CMK (cell line): Measurements from ENCODE around the gene SNCA.

Experiments used
- DNase-seq: peaks from one replicate; pipeline ENCODE4 v3.0.0-alpha.2; 2010; ENCODE audit warnings: low read depth

The SNCA gene

DNA sequence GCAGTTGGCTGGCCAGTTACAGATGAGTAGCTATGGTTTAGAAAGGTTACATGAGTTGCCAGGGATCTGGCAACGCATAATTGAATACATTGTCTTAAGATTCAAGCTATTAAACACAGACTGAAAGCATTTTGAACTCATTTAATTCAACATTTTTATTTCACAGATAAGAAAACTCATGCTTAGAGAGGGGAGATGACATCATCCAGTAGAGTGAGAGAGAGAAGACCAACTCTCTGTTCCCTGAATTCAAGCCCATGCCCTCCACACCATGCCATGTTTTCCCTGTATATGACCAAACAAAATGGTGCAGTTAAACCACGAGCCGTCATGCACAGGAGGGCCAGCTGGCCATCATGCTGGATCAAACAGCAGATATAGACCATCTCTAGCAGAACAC is 22.6 kb downstream of the SNCA start:
- DNase-seq = no peak

DNA sequence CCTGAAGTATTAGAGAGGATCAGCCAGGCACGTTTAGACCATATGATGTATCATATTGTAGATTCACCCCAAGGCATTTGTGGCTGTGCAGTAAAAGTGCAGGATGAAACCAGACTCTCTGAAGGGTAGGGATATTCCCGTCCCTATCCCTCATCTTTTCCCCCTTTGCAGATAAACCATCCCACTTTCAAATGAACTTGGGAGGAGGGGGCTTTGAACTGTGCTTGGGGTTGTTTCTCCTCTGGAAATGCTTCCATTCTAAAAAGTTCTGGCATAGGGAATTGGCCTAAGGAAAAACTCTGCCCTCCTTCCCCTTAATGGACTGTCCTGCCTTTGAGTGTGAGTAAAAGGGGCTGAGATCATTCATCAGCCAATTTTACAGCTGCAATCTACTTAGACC is 23.8 kb downstream of the SNCA start:
- no peak for DNase-seq

DNA sequence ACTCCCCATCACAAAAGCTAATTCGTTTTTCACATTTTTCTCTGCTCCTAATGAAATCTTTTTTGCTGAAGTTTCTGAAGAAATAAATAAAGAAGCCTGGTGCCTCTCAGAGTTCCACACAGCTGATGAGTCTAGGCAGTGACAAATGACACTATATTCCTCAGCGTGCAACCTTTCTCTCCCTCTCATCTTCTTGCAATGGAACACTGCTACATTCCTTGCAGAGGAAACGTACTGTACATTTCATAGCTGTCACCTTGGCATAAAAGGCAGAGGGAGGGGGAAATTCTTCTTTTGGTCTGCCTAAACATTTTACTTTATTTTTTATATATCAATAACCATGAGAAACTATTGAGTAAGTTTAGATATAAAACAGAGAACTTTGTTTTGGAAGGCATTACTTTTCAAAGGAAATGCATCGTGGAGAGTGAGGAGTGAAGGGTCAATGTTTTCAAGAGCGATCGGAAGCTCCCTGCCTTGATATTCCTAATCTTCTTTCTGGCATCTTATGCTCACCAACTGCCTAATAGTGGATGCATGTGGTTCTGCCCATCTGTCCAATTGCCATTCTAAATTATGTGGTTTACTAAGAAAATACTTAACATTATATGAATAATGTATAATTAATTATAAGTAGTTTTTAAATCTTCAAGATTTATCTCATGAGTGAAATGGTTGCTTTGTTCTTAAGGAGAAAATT is 29.4 kb downstream of the SNCA start:
- no peak for DNase-seq

DNA sequence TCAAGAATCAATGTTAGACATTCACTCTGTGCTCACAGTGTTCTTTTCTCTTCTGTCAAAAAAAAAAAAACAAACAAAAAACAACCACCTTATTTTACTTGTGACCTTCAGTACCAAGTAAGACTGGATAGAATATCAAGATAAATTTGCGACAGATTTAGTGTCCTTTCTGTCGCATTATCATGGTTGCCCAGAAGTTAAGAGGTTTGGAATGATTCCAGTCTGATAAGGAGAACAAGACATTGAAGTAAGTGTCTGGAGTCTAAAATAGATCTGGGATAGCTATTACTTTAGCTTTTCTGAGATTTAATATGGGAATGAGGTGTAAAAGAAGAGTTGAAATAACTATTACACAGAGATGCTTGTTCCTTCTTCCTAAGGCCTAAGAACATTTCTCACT is 31.7 kb downstream of the SNCA start:
- no peak for DNase-seq

DNA sequence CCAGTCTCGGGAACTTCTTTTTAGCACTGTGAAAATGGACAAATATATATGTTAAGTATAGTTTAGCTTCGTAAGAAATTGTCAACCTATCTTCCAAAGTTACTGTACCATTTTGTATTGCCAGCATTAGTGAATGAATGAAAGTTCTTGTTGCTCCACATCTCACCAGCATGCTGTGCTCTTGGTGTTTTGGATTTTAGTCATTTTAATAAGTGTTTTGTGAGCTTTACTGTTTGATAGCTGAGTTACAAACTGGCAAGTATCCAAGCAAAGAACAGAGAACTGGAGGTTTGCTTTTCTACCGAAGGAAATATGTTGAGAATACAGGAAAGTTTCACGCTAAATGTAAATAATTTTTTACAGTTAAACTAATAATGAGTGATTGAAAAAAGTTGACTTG is 33.0 kb downstream of the SNCA start:
- DNase-seq = no peak

DNA sequence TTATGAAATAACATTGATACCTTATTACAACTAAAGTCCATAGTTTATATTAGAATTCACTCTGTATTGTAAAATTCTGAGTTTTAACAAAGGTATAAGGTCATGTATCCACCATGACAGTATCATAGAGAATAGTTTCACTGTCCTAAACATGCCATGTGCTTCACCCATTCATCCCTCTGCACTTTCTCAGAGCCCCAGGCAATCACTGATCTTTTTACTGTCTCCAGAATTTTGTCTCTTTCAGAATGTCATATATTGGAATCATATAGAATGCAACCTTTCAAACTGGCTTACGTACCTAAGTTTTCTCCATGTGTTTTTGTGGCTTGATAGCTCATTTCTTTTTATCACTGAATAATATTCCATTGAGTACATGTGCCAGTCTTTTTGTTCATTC is 33.9 kb downstream of the SNCA start:
- no peak for DNase-seq

DNA sequence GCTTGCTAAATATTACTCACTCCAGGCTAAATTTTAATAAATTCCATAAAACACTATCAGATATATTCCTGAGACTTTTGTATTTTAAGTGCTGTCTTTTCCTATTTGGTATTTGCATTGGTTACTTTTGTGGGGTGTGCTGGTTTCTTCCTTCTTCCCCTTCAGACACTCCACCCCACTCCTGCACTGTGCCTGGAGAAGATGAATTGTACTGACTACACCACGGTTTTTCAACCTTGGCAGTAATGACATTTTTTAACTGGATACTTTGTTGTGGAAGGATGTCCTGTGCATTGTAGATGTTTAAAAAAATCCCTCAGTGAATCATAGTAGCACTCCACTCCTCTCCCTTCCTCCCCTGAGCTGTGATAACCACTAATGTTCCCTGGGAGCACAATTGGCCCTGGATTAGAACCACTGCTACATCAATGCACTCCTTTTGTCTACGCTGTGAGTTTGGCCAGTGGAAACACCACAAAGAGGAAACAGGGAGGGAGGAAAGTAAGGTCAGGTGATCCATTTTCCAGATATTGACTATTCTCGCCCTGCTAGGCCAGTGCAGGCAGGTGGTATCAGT is 36.3 kb downstream of the SNCA start:
- no peak for DNase-seq

DNA sequence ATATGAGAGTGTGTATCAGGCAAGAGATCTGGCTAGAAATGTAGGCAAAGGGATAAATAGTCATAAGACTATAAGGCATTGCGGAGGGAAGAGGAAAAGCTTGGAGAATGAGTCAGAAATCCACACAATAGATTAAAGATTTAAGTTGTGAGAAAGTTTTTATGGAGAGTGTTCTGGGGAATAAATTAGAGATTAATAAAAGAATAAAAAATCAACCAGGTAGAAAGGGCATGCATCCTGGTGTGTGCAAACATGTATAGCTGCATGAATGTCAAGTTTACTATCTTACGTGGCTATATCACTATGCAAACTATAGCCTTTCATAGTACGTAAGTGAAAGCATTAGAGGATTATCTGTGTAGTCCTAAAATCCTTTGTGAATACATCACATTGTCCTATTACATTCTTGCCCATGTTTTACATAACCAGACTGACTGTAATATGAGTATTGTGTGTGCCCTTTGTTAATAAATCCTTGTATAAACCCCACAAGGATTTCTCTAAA is 36.9 kb downstream of the SNCA start:
- DNase-seq = no peak

DNA sequence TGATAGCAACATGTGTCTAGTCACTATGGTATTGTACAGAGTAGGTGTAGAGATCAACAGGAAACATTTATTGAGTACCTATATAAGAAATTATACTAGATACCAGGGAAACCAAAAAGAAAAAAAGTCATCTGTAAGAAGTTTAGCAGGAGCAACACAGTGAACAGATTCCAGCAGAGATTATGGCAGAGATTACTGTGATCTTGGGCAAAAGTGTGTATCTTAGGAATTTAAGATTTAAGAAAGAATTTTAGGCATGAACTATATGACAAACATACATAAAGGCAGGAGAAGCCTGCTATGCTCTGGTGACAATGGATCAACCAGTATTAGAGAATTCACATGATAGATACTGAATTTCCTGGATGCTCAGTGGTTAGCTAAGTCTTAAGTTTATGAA is 37.9 kb downstream of the SNCA start:
- DNase-seq = no peak

DNA sequence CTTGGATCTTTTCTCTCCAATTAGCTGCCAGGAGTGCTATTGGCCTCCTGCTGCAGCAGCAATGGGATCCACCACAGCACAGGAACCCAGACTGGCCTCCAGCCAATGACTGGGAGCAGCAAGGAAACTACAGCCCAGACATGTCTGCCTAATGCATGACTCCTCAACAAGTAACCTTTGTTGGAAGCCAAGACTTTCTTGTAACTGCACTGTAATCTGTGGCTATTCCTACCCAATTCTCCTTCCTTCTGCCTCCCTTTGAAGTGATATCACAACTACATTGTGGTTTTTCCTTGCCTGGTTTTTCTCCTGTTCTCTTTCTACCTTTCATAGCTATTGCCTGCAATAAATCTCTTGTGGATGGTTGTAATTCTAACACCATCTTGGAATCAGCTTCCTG is 39.8 kb downstream of the SNCA start:
- DNase-seq = no peak

DNA sequence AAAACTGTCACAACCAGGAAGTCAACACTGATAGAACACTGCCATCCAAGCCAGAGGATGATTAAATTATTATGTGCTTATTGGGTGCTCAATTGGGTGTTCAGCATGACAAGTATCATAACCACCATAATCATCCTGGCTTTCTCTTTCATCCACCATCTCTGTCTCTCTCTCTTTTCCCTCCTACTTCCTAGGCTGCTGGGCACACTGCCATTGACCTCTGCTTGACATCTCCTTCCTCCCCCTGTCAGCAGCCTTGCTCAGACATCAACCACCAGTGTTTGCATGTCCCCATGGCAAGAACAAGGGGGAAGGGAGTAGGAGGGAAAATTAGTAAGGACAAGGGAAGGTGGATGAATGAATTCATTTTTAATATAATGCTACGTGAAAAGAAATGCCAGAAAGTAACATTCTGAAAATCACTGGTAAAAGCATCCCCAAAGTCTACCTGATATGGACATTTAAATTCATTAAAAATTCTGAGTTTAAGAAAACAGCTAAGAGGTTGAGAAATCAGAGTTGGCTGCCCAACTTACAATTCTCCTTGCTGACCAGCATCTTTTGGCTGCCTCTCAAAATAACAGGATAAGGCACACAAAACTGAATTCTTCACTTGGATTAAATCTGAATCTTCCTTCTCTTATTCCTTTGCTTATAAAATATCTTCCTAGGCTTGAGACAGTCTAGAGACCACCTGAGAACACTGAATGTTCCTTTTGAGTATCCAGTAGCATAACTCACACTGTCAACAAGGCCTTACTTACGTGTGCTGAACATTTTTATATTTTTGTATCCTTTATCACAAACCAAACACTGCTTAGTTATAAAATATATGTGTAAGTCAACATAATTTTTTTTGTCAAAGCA is 48.5 kb downstream of the SNCA start:
- DNase-seq = no peak

DNA sequence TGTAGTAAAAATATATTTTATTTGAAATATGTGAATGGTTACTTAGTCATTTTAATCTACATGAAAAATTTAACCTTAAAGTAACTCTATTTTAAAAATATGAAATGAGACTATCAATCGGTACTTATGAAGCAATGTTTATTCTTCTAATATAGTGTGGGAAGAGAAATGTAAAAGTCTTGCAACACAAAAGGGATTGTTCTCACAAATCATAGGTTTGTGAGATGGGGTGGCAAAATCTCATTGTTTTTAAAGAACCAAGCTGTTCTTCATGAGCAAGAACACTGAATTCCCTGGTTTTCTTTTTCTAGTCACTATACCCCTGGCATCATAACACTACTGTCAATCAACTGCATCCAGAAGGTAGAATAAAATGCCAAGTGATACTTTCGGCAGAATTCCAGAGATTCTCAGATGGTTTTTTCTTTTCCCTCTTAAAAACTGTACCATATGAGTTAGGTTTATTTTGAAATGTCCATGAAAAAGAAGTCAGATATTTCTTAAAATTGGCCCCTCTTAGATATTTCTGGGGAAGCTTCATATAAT is 52.2 kb downstream of the SNCA start:
- no peak for DNase-seq

DNA sequence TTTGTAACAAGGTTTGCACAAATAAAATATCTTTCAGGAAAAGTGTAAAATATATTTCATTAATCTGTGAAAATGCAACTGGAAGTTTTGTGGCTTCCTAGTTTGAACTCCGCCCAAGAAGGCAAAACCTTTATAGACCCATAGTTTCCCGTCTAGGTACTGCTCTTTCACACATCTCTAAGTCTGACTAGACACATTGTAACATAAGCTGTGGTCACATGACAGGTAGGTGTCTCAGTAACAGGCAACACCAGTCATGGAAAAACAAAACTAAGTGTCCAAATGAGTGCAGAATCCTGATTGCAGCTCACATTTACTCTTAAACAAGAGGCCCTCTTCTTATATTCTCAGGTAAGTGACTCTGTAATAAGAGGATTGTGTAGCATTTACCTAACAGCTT is 55.6 kb downstream of the SNCA start:
- DNase-seq = no peak

DNA sequence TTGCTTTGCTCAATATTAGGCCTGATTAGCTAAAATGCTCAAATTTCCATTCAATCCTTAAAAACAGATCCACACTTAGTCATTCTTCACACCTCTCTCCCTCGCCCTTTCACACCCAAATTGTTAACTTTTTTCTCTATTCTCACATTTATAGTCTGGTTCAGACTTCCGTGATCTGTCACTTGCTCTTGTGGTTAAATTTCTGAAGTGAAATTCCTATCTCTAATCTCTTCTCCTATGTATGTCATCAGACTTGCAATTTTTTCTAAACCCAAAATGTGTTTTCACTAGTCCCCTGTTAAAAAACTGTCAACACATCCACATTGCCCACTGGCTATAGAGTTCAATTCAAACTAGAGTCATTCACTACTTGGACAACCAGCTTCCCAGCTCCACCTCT is 63.2 kb downstream of the SNCA start:
- DNase-seq = no peak

DNA sequence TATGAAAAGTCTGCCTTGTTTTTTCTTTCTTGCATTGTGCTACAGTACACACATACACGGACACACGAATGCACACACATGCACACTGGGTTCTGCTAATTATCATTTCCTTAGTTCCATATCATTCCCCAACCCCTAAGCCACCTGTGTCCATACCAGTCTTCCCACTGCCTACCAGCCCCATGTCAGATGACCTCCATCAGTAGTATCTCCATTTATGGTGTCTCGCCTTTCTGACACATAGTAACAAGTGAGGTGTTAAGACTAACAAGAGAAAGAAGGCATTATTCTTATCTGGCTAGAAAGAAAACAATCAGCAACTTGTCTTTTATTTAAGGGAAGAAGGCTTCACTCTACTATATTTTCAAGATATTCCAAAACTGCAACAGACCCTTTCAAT is 67.1 kb downstream of the SNCA start:
- no peak for DNase-seq

DNA sequence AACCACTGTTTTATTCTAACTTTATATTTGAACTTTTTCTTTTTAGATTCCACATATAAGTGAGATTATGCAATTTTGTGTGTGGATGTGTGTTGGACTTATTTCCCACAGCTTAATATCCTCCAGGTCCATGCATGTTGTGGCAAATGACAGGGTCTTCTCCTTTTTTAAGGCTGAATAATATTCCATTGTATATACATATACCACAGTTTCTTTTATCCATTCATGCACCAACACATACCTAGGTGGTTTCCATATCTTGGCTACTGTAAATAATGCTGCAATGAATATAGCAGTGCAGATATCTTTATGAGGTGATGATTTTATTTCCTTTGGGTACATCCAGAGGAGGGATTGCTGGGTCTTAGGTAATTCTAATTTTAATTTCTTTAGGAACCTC is 69.0 kb downstream of the SNCA start:
- DNase-seq = no peak

DNA sequence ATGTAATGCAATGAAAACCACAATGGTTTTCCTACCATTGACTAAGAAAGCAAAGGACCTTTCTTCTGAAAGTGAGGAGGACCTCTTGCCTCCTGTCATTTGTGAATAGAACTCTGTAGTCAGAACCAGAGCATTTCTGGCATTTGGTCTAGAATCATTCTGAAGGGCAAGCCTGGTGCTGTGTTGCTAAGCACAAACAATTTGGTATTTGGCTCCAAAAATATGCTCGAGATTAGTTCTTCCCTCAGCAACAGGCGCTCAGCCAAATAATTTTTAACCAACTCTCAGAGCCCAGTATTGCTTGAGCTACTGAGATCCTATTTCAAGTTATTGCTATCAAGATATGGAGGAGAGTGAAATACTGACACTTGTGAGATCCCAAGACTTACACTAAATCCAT is 71.0 kb downstream of the SNCA start:
- no peak for DNase-seq

DNA sequence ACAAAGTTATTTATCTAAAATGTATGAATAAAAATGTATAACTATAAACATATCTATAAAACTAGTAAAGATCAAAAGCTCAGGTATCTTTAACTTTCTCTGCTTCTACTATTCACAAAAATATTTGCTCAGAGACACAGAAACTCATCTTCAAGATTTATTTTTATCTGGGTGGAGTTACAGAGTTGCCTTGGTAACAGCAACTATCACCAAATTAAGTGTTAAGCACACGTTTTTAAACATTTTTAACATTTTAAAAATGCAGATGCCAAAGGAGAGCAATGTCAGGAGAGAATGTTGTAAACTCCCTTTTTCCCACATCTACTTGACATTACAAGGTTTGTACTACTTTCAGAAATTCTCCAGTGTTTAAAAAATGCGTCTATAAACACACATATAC is 71.4 kb downstream of the SNCA start:
- no peak for DNase-seq

DNA sequence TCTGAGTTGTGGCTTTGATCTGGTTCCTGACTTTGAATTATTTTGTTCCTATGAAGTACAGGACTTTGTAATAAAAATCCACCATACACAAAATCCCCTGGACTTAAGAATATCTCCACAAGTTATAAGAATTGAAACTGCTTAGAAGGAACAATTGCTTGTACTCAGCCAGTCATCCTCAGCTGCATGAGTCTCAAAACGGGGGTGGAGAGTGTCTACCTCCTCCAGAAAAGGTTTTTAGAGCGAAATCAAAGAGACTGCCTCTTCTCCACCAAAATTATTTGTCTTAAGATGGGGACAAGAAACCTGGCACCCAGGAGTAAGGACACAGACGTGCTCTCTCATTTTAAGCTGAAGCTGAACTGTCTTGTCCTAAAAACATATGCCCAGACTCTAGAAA is 74.7 kb downstream of the SNCA start:
- DNase-seq = no peak

DNA sequence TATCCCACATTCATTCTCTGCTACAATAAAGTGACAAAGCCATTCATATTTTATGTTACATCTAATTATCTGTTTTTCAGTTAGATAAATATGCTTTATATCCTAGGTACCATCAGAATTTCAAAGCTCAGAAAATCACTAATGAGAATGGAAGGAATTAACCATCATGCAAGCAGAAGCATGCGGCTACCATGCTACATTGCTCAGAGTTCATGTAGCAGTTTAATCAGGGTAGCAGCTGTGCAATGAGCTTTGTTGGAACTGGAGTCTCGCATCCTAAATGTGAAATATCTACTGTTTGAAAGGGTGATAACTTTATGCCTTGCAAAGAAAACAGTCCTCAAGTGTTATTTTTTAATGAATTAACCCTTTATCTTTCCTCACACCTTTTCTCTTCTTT is 77.5 kb downstream of the SNCA start:
- no peak for DNase-seq

DNA sequence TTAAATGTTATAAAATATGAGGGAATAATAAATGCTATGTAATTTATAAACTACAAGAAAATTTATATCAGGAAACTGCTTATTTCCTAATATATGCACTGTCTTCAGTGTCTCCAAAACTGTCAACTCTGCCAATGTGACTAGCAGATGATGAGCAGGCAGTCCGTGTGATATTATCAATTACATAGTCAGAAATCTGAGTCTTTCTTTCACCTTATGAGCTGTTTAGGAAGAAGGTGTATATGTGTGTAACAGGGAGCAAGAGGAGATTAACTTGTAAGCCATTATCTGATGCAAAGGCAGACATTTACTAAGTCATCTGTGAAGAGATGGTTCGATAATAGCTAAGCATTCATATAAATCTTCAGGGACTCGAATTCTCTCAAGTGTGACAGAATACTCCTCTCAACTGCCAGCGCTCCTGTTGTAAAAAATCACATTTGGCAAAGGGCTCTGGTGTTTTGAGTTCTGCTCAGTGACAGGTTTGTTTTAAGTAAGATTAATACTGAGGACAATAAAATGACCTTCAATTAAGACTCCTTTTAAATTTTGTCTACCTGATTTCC is 79.7 kb downstream of the SNCA start:
- no peak for DNase-seq

DNA sequence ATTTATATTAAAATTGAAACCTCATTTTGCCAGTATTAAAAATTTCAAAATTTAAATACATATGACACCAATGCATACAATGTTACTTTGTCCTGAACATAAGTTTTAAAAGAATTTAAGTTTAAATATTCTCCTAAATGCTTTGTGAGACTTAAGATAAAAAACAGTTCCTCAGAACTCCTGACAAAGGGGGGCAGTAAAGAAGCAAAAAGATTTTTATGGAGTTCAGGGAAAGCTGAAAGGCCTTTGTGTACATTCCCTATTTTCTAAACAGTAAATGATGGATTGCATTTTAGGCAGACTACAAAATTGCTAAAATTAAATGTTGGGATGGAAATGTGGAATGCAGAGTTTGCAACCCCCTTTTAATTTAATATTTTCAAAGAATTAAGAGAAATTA is 81.7 kb downstream of the SNCA start:
- DNase-seq = no peak

DNA sequence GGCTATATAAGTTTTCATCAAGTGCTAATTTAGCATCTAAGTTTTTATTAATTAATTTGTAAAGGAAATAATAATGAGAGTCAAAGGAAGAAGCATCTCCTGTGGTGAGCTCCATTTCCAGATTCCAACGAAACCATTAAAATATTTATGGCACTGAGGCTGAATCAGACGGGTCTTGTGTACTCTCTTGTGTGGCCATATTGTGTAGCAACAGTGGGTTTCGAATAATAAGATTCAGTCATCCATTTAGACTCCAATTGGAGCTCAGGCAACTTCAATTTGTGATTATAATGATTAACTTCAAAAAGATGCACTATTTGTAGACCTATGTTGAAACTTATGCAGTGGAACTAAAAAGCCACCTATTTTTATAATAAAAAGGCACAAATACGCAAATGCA is 82.4 kb downstream of the SNCA start:
- DNase-seq = no peak
